HepG2 (cell line): ENCODE results near the gene ANAPC2. TPM values are rescaled to one million over a fixed set of nuclear protein-coding genes. Genes with fewer than 3 reads are reported as not detected.

Experiments
- CSRNP2 ChIP-seq: sonication (generic); formaldehyde crosslinking; conservative IDR thresholded peaks from 2 replicates; pipeline ENCODE4 v1.8.0; 2022; ENCODE audit warnings: low read depth, missing genetic modification reagents
- KDM5B ChIP-seq: sonication (generic); formaldehyde crosslinking; IDR thresholded peaks from 2 replicates; pipeline ENCODE4 v1.4.0; 2020; ENCODE audit warnings: missing genetic modification reagents, mild to moderate bottlenecking, borderline replicate concordance
- KMT2B ChIP-seq: IDR thresholded peaks from 2 replicates; pipeline ENCODE4 v1.6.1; 2016; ENCODE audit warnings: missing genetic modification reagents, missing compliant biosample characterization
- NFKBIZ ChIP-seq: IDR thresholded peaks from 2 replicates; pipeline ENCODE4 v1.6.1; 2018; ENCODE audit warnings: missing genetic modification reagents, missing compliant biosample characterization
- STAG1 ChIP-seq: sonication (generic); formaldehyde crosslinking; IDR thresholded peaks from 2 replicates; pipeline ENCODE4 v1.4.0; 2020; ENCODE audit warnings: missing genetic modification reagents
- TBX3 ChIP-seq: fragments of 450-650 bp; IDR thresholded peaks from 2 replicates; pipeline ENCODE4 v1.6.1; 2017; ENCODE audit warnings: antibody characterized with exemption, mild to moderate bottlenecking, inconsistent platforms, borderline replicate concordance
- TMF1 ChIP-seq: sonication (generic); formaldehyde crosslinking; IDR thresholded peaks from 2 replicates; pipeline ENCODE4 v1.8.1; 2022; ENCODE audit warnings: low read depth, missing genetic modification reagents
- TRIM24 ChIP-seq: sonication (generic); formaldehyde crosslinking; IDR thresholded peaks from 2 replicates; pipeline ENCODE4 v1.8.0; 2022; ENCODE audit warnings: mild to moderate bottlenecking, missing genetic modification reagents
- ZBTB40 ChIP-seq, 2 experiments: fragments of 450-650 bp in 1 of 2; sonication (generic) in 1 of 2; formaldehyde crosslinking in 1 of 2; IDR thresholded peaks; 2 replicates each; pipeline versions ENCODE4 v1.6.1 to v1.8.0; 2016 to 2022; ENCODE audit warnings: antibody characterized with exemption in 1 of 2, mild to moderate bottlenecking in 1 of 2, missing genetic modification reagents in 1 of 2
- ZFX ChIP-seq: sonication (generic); formaldehyde crosslinking; IDR thresholded peaks from 2 replicates; pipeline ENCODE4 v1.4.0; 2020; ENCODE audit warnings: mild to moderate bottlenecking, low read depth, missing genetic modification reagents, moderate library complexity
- ZNF329 ChIP-seq: sonication (generic); formaldehyde crosslinking; IDR thresholded peaks from 2 replicates; pipeline ENCODE4 v1.9.0; 2021; ENCODE audit warnings: low read depth, mild to moderate bottlenecking, missing genetic modification reagents
- ZNF383 ChIP-seq: sonication (generic); formaldehyde crosslinking; IDR thresholded peaks from 2 replicates; pipeline ENCODE4 v1.4.0; 2020; ENCODE audit warnings: missing genetic modification reagents, mild to moderate bottlenecking, borderline replicate concordance
- ZNF558 ChIP-seq: sonication (generic); formaldehyde crosslinking; IDR thresholded peaks from 2 replicates; pipeline ENCODE4 v1.9.0; 2022; ENCODE audit warnings: mild to moderate bottlenecking, missing genetic modification reagents, borderline replicate concordance
- ZNF703 ChIP-seq: sonication (generic); formaldehyde crosslinking; IDR thresholded peaks from 2 replicates; pipeline ENCODE4 v1.5.1; 2020; ENCODE audit warnings: missing genetic modification reagents, mild to moderate bottlenecking, moderate library complexity, borderline replicate concordance
- polyA plus RNA-seq, 8 experiments: library from polyadenylated mRNA; depleted of rRNA in 3 of 8; stranded (reverse) in 7 of 8; unstranded in 1 of 8; fragments of >200 nt; fragmentation: Illumina TruSeq in 4 of 8; extraction: Trizol in 4 of 8; gene quantifications; 2 replicates each; pipeline versions ENCODE4 v1.2.1 to v1.2.3, GENCODE V29; 2011 to 2016; ENCODE audit warnings: low read depth in 4 of 8, missing spikeins in 1 of 8, mixed read lengths in 1 of 8; ENCODE audit not compliant: insufficient read depth in 1 of 8
- total RNA-seq, 5 experiments: library from RNA; depleted of rRNA; stranded (reverse); fragments of >200 nt; fragmentation: Illumina TruSeq; extraction: Trizol; gene quantifications; 2 replicates each; pipeline ENCODE4 v1.2.3, GENCODE V29; 2016; ENCODE audit warnings: low read depth in 1 of 5
- TF ChIP-seq, protein P1 (sequence below): sonication (generic); formaldehyde crosslinking; IDR thresholded peaks from 2 replicates; pipeline ENCODE4 v1.5.0; 2020; ENCODE audit warnings: mild to moderate bottlenecking, missing genetic modification reagents

Gene ANAPC2
- total and polyA plus RNA-seq, 2 of the 13 experiments (the other 11 are each of a cell fraction or from before 2014, with no cell fraction given), result 12.3 to 15.4 TPM

DNA sequence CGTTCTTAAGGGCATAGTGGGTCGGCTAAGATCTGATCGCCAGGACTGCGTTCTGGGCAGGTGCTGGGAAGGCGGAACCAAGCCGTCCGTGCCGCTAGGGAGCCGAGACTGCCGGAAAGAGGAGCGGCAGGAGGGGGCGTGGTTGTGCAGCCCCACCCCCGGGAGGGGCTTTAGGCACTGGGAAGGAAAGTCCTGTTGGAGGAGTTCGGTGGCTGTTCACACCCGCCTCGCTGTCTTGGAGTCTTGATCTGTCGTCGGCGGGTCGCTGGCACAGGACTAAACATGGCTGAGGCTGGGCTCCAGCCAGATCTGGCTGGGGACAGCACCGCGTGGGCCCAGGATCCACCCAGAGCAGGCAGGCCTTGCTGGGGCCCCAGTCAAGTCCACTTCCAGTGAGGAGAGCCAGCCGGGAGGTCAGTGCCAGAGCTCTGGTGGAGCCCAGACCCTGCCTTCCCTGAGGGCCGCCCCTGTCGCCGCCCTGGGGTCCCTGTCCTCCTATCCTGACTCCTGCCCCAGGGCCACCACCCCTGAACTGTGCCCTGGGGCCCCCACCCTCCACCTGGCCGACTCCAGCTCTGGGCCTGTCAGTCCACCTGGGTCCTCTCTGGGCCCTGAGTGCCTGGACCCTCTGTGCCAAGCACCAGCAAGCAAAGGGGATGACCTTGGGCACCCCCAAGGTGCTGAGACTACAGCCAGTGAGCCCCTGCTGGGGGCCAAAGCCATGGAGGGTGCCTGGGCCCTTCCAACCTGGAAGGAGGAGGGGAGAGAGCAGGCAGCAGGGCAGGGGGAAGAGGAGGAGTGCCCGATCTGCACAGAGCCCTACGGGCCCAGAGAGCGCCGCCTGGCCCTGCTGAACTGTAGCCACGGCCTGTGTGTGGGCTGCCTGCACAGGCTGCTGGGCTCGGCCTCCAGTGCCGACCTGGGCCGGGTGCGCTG, 29.2 kb upstream of the ANAPC2 start (continued):
- no peak for TF ChIP-seq CSRNP2 (CRISPR knock-in tag)
- TF ChIP-seq ZBTB40 (IDR thresholded peaks at IDR 0.05), result no peak
- TF ChIP-seq ZBTB40 (CRISPR knock-in tag; IDR thresholded peaks at IDR 0.05), result 0 out of 2 replicates have a peak, but pooled peaks have one; percentile 12
- no peak for TF ChIP-seq TBX3
- no peak for TF ChIP-seq KMT2B
- TF ChIP-seq ZNF558 (CRISPR knock-in tag), result 0 out of 2 replicates have a peak, but pooled peaks have one; percentile 17
- TF ChIP-seq KDM5B (CRISPR knock-in tag), result peak; percentile 14; the same call in 1 of the 2 replicates
- no peak for TF ChIP-seq STAG1
- TF ChIP-seq, protein P1, sequence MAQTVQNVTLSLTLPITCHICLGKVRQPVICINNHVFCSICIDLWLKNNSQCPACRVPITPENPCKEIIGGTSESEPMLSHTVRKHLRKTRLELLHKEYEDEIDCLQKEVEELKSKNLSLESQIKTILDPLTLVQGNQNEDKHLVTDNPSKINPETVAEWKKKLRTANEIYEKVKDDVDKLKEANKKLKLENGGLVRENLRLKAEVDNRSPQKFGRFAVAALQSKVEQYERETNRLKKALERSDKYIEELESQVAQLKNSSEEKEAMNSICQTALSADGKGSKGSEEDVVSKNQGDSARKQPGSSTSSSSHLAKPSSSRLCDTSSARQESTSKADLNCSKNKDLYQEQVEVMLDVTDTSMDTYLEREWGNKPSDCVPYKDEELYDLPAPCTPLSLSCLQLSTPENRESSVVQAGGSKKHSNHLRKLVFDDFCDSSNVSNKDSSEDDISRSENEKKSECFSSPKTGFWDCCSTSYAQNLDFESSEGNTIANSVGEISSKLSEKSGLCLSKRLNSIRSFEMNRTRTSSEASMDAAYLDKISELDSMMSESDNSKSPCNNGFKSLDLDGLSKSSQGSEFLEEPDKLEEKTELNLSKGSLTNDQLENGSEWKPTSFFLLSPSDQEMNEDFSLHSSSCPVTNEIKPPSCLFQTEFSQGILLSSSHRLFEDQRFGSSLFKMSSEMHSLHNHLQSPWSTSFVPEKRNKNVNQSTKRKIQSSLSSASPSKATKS (CRISPR knock-in tag), result no peak
- 0 out of 2 replicates have a peak, but pooled peaks have one; percentile 37 for TF ChIP-seq ZNF329 (CRISPR knock-in tag)
- TF ChIP-seq ZFX (CRISPR knock-in tag), result peak; percentile 65
- TF ChIP-seq ZNF383 (CRISPR knock-in tag), result peak; percentile 33; the same call in 1 of the 2 replicates
- TF ChIP-seq TRIM24, result no peak
- no peak for TF ChIP-seq NFKBIZ (CRISPR knock-in tag)
- TF ChIP-seq ZNF703 (CRISPR knock-in tag), result no peak
- TF ChIP-seq TMF1, result no peak
